Measurements from ENCODE around the gene DAP3.
"Not testable (repeated sequence)": the region's sequence is repeated elsewhere in the genome, so short reads cannot be mapped to it uniquely, and the experiment has no call there.

Gene DAP3

GRCh38 chr1:155715777-155716176 lies 26.9 kb downstream of the DAP3 start:
- H3K9me3 ChIP-seq (ENCODE audit: severe bottlenecking), result no peaks in the 10 kb centered on the region
- TF ChIP-seq, protein P1, sequence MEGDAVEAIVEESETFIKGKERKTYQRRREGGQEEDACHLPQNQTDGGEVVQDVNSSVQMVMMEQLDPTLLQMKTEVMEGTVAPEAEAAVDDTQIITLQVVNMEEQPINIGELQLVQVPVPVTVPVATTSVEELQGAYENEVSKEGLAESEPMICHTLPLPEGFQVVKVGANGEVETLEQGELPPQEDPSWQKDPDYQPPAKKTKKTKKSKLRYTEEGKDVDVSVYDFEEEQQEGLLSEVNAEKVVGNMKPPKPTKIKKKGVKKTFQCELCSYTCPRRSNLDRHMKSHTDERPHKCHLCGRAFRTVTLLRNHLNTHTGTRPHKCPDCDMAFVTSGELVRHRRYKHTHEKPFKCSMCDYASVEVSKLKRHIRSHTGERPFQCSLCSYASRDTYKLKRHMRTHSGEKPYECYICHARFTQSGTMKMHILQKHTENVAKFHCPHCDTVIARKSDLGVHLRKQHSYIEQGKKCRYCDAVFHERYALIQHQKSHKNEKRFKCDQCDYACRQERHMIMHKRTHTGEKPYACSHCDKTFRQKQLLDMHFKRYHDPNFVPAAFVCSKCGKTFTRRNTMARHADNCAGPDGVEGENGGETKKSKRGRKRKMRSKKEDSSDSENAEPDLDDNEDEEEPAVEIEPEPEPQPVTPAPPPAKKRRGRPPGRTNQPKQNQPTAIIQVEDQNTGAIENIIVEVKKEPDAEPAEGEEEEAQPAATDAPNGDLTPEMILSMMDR (IDR thresholded peaks at IDR 0.05; ENCODE audit: low read depth, low read length), result no peak
- no peak for DNase-seq
- H3K27me3 ChIP-seq (ENCODE audit: insufficient read depth, low read depth, severe bottlenecking), result no peaks in the 10 kb centered on the region
- no peak overlapping the region for H3K4me3 ChIP-seq (ENCODE audit: low read depth, low read length)
- H3K27ac ChIP-seq, result no peak overlapping the region
- peaks cover 72% of the 10 kb centered on the region for H3K36me3 ChIP-seq

- DNase-seq, result no peak
- Histone ChIP-seq H3K9me3 (ENCODE audit: severe bottlenecking) (no peaks in the 10 kb centered on the region), H3K27me3 (ENCODE audit: insufficient read depth, low read depth, severe bottlenecking) (no peaks in the 10 kb centered on the region), H3K36me3 (peaks cover 80% of the 10 kb centered on the region), H3K4me3 (ENCODE audit: low read depth, low read length) (no peak overlapping the region), H3K27ac (no peak overlapping the region)
- TF ChIP-seq, protein P1 (IDR thresholded peaks at IDR 0.05; ENCODE audit: low read depth, low read length), result no peak
Measured at GRCh38 chr1:155717041-155717440, 28.1 kb downstream of the DAP3 start.

DNA sequence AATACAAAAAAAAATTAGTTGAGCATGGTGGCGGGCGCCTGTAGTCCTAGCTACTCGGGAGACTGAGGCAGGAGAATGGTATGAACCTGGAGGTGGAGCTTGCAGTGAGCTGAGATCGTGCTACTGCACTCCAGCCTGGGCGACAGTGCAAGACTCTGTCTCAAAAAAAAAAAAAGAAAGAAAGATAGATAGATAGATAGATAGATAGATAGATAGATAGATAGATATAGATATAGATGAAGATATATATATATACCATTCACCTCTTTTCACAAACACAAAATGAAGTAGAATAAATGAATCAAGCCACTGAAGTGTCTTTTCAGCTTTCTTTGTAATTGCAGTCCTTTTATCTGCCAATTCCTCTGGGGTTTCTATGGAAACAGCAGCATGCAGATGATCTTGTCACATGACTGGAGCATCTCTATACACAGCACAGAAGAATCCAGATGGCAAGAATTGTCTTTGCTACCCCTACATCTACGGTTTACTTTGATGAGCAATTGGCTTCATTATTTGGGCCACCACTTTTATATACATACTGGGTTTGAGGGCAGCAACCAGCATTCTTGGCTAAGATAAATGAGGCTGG lies 29.7 kb downstream of the DAP3 start:
- H3K4me3 ChIP-seq (ENCODE audit: low read depth, low read length); H3K27me3 ChIP-seq (ENCODE audit: insufficient read depth, low read depth, severe bottlenecking); H3K9me3 ChIP-seq (ENCODE audit: severe bottlenecking); H3K27ac ChIP-seq; DNase-seq: not testable (repeated sequence)
- H3K36me3 ChIP-seq, result peaks cover 83% of the 10 kb centered on the region

DNA sequence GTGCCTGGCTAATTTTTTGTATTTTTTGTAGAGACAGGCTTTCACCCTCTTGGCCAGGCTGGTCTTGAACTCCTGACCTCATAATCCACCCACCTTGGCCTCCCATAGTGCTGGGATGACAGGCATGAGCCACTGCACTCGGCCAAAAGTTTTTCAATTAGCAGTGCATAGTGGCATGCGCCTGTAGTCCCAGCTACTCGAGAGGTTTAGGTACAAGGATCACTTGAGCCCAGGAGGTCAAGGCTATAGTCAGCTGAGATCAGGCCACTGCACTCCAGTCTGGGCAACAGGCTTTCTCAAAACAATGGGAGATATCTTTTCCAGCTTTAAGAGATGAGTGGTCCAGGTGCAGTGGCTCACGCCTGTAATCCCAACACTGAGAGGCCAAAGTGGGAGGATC lies 30.8 kb downstream of the DAP3 start:
- DNase-seq, result no peak
- no peaks in the 10 kb centered on the region for H3K27me3 ChIP-seq (ENCODE audit: insufficient read depth, low read depth, severe bottlenecking)
- no peak overlapping the region for H3K27ac ChIP-seq
- H3K36me3 ChIP-seq, result peaks cover 81% of the 10 kb centered on the region
- TF ChIP-seq, protein P1 (IDR thresholded peaks at IDR 0.05; ENCODE audit: low read depth, low read length), result no peak
- no peaks in the 10 kb centered on the region for H3K9me3 ChIP-seq (ENCODE audit: severe bottlenecking)
- no peak overlapping the region for H3K4me3 ChIP-seq (ENCODE audit: low read depth, low read length)

DNA sequence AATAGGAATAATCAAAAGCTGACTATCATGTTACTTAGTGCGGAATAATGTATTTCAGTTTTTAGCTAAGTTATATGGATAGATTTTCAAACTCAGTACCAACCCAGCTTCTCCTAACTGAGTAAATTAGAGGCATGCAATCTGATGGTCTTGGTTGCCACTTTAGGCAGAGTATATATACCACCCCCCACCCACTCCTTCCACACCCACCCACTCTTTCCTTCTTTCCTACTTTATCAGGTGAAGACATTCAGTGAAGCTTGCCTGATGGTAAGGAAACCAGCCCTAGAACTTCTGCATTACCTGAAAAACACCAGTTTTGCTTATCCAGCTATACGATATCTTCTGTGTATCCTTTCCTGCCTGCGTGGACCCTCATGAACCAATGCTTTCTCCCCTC lies 36.3 kb downstream of the DAP3 start:
- peaks cover 75% of the 10 kb centered on the region for H3K36me3 ChIP-seq
- H3K4me3 ChIP-seq (ENCODE audit: low read depth, low read length), result no peak overlapping the region
- no peaks in the 10 kb centered on the region for H3K9me3 ChIP-seq (ENCODE audit: severe bottlenecking)
- DNase-seq, result no peak
- TF ChIP-seq, protein P1 (IDR thresholded peaks at IDR 0.05; ENCODE audit: low read depth, low read length), result no peak
- no peak overlapping the region for H3K27ac ChIP-seq
- H3K27me3 ChIP-seq (ENCODE audit: insufficient read depth, low read depth, severe bottlenecking), result no peaks in the 10 kb centered on the region

GRCh38 chr1:155729031-155729898 lies 40.4 kb downstream of the DAP3 start:
- no peak overlapping the region for H3K4me3 ChIP-seq (ENCODE audit: low read depth, low read length)
- H3K9me3 ChIP-seq (ENCODE audit: severe bottlenecking), result no peaks in the 10 kb centered on the region
- no peaks in the 10 kb centered on the region for H3K27me3 ChIP-seq (ENCODE audit: insufficient read depth, low read depth, severe bottlenecking)
- peak; percentile 88 for DNase-seq
- TF ChIP-seq, protein P1 (IDR thresholded peaks at IDR 0.05; ENCODE audit: low read depth, low read length), result peak; percentile 79
- peaks cover 73% of the 10 kb centered on the region for H3K36me3 ChIP-seq
- 0 out of 2 replicates have a peak overlapping the region, but pooled peaks have one; percentile 9 for H3K27ac ChIP-seq

Data from WERI-Rb-1 (cell line).